Esophagus mucosa (tissue), 1 donor: Measurements from ENCODE around the gene SPTSSA. TPM values are rescaled to one million over a fixed set of nuclear protein-coding genes. Genes with fewer than 3 reads are reported as not detected.
"Not testable (repeated sequence)": the region's sequence is repeated elsewhere in the genome, so short reads cannot be mapped to it uniquely, and the experiment has no call there.

ENCODE experiments used
- ATAC-seq: fragments of 200-7000 bp; cut with Tn5 transposase; one replicate; pipeline ENCODE4 v1.9.1; 2020
- total RNA-seq: library from RNA; stranded (reverse); gene quantifications from one replicate; pipeline ENCODE4 v1.2.4, GENCODE V29; 2023
- donor health status: DM: yes; HTN: yes; CAD: no.

SPTSSA gene
- total RNA-seq, 1 donor from 2014 or later: 18.5 TPM

- ATAC-seq: no peak
These were observed 35.4 kb downstream of the SPTSSA start for GRCh38 chr14:34426313-34427295.

GRCh38 chr14:34425095-34425851 lies 36.8 kb downstream of the SPTSSA start:
- ATAC-seq: peak; percentile 59

- ATAC-seq: peak; percentile 66
These were observed 37.6 kb downstream of the SPTSSA start for GRCh38 chr14:34424488-34424887.

GRCh38 chr14:34423445-34423844 lies 38.6 kb downstream of the SPTSSA start:
- no peak for ATAC-seq

GRCh38 chr14:34420547-34421150 lies 41.4 kb downstream of the SPTSSA start:
- peak; percentile 55 for ATAC-seq

GRCh38 chr14:34409721-34410120 lies 52.3 kb downstream of the SPTSSA start:
- no peak for ATAC-seq

GRCh38 chr14:34407951-34408350 lies 54.1 kb downstream of the SPTSSA start:
- no peak for ATAC-seq

- ATAC-seq: no peak
These were observed 57.6 kb downstream of the SPTSSA start for GRCh38 chr14:34404416-34404815.

GRCh38 chr14:34403646-34404045 lies 58.4 kb downstream of the SPTSSA start:
- ATAC-seq: no peak

GRCh38 chr14:34398024-34398423 lies 64.0 kb downstream of the SPTSSA start:
- no peak for ATAC-seq

- ATAC-seq: peak; percentile 84
These were observed 74.0 kb downstream of the SPTSSA start for GRCh38 chr14:34387974-34388516.

GRCh38 chr14:34386865-34387485 lies 75.1 kb downstream of the SPTSSA start:
- no peak for ATAC-seq

- ATAC-seq: not testable (repeated sequence)
These were observed 76.2 kb downstream of the SPTSSA start for GRCh38 chr14:34385881-34386280.

GRCh38 chr14:34383839-34384238 lies 78.2 kb downstream of the SPTSSA start:
- ATAC-seq: no peak

Other genes with a start within 250 kb of the SPTSSA start
- 23.0 TPM for gene EAPP, start 77.5 kb upstream of the SPTSSA start, total RNA-seq
- 53.0 TPM for gene SNX6, start 167.9 kb upstream of the SPTSSA start, total RNA-seq